MV-4-11 (cell line): ENCODE measurements around the gene MSLN.

Experiments
- DNase-seq: peaks from one replicate; lab custom pipeline; 2025; lab: John Stamatoyannopoulos, UW

MSLN gene

DNA sequence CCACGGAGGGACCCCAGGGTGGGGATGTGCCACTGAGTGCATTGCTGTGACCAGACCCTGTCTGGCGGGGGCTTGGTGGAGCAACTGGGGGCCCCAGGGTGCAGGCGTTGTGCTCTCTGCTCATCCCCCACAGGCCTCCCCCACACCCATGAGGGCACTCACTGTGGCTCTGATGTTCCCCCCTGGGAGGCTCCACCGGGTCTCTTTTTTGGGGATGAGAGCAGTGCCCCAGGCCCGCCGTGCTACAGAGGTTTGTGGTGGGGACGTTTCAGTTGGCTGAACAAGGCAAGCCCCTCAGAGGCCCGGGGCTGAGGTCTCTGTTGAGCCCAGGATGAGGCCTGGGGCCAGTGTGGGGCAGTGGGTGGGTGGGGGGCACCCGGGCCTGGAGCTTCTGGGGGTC, 36.8 kb upstream of the MSLN start:
- DNase-seq: no peak

DNA sequence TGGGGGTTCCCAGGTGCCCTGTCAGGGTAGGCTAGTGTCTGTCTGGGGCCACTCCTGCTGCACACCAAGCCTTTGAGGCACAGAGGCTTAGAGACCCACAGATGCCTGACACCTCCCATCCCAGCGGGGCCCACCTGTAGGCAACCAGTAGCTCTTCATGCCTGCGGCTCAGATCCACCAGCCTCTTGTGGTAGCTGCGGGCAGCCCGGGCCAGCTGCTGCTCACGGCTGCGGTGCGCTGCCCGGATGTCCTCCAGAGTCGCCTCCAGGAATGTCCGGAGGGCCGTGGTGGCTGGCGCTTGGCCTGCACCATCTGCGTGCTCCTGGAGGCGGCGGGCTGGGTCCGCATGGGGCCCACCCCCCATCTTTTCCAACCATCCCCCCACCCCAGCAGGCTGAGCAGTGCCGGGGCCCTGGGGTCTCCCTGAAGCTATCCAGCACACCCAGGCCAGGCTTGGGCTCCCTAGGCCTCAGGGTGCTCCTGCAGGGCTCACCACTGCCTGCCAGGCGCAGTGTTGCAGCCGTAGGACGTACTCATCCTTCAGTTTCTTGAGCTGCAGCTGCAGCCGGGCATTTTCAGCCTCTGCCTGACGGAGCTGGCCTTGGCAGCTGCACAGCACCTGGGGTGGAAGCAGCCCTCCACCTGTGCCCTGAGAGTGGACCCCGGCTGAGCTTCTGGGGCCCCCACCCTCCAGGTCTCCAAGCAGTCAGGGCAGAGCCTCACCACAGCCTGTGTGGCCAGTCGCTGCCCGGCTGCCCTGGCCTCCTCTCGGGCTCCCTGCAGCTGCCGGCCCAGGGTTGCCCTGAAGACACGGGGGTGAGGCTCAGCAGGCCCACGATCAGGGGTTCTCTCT, 36.1 kb upstream of the MSLN start:
- no peak for DNase-seq

DNA sequence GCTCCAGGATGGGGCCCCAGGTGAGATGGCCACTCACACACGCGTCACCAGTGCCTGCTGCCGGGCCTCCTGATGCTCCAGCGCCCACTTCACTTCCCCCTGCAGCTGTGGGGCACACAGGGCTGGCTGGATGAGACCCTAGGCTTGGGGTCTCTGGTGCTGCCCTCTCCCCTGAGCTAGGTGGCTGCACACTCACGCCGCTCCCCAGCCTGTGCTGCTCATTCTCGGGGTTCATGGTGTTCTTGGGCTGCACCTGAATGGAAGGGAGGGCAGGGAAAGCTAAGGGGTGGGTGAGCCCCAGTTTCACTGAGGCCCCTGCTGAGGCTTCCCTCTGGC, 35.5 kb upstream of the MSLN start:
- no peak for DNase-seq

DNA sequence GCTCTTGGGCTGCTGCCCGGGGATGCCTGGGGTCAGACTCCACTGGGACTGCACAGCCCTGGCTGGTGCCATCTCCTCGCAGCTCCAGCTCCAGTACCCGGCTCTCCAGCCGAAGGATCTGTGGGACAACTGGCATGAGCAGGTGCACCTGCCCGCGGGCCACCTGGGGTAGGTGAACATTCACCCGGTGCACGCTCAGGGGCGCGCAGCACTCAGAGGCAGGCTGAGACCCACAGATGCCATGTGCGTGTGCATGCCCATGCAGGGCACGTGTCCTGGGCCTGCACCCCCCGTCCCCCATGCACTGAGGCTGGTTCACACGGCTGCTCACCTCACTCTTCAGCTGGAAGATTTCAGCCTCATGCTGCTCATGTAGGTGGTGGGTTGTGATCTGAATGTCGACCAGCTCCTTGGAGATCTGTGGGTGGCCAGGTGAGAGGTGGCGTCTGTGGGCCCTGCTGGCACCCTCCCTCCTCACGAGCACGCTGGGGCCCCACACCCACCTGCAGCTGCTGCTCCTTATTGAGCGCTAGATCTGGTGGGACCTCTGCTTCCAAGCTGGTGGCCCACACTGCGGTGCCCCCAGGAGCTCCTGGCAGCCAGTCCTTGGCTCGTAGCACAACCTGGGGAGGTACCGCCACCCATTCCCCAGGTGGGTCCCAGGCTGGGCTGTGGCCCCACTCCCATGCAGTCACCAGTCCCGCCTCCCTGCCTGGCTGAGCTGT, 34.9 kb upstream of the MSLN start:
- DNase-seq: no peak

DNA sequence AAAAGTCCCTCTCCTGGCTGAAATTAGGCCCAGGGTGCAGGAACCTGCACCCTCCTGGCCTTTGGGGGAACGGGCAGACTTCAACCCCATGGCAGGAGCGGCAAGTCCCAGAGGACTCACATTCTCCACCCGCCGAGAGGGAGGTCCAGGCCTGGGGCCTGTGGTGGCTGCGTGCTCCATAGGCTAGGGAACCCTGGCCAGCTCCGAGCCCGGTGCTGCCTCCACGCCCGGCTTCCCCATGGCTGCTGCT, 34.4 kb upstream of the MSLN start:
- DNase-seq: no peak

DNA sequence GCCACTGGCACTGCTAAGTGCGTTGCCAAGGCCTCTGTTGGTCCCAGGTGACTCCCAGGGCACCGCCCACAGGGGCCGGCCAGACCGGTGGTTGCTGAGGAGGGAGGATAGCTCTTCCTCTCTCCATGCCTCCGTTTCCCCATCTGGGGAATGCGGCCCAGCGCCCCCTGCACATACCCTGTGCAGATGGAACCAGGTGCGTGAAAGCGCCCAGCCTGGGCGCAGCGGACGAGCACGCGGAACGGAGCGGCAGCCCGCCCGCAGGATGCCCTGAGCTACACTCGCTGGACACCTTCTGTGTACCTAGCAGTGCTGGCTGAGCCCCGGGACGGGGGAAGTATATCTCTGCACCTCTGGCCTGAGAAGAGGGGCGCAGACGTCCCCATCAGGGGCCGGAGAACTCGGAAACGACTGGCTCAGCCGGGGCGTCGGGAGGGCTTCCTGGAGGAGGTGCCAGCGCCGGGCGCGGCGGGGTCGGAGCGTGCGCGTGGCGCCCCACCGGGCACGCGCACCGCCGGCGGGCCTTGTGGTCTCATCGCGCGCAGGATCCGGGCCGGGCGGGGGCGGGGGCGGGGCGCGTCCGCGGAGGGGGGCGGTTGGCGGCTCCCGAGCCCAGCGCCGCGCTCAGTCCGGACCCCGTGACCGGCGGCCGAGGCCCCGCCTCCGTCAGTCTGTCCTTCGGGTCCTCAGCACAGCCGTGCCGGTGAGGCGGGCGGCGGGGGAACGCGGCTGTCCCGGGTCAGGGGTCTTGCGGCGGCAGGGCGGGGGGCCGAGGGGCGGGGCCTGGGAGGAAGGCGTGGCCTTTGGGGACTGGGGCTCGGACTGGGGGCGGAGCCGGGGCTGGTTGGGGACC, 33.9 kb upstream of the MSLN start, which contains the start of the genes CCDC78 and HAGHL:
TSS of gene CCDC78 (minus strand) at position 6 of the 853 bp plus-strand sequence. CDS start 76 bp downstream, outside the sequence.
TSS of gene HAGHL (plus strand) at position 669 of the 853 bp plus-strand sequence. CDS start 404 bp downstream, outside the sequence.
- DNase-seq: peak; percentile 79

DNA sequence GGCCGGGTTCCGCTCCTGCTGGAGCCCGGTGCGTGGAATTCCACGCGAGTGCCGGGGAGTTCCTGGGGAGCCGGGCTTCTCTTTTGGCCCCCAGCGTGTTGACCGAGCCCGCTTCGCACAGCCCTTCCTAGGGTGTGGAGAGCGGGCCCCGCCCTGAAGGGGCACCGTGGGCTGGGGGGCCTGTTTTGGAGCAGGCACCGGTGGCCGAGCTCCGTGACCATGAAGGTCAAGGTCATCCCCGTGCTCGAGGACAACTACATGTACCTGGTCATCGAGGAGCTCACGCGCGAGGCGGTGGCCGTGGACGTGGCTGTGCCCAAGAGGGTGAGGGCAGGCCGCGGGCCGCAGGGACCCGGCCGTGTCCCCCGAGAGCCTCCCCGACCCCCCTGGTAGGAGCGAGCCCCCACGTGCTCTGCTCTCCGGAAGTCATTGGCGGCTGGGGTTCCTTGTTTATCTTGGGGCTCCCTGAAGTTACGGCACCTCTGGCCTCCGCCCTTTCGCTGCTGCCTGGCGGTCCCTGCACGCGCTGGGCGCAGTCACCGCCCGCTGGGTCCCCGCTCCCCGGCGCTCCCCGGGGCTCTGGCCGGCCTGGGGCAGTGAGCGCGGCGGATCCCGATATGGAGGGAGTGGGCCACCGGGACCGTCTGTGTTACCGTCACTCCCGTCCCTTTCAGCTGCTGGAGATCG, 33.1 kb upstream of the MSLN start:
- peak; percentile 6 for DNase-seq

DNA sequence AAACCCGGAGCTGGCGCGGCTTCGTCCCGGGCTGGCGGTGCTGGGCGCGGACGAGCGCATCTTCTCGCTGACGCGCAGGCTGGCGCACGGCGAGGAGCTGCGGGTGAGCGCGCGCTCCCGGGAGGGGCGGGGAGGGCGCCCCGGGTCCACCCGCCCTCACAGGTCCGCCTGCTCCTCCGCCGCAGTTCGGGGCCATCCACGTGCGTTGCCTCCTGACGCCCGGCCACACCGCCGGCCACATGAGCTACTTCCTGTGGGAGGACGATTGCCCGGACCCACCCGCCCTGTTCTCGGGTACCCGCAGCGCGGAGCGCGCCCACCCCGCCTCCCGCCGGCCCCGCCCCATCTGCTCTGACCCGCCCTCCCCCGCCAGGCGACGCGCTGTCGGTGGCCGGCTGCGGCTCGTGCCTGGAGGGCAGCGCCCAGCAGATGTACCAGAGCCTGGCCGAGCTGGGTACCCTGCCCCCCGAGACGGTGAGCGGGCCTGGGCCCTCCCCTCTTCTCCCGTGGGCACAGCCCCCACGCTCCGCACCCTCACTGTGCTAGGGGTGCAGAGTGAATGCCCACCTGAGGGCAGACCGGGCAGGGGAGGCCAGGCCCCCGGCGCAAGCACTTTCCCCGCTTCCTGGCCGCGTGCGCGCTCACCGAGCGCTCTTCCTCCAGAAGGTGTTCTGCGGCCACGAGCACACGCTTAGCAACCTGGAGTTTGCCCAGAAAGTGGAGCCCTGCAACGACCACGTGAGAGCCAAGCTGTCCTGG, 32.2 kb upstream of the MSLN start:
- peak; percentile 84 for DNase-seq

DNA sequence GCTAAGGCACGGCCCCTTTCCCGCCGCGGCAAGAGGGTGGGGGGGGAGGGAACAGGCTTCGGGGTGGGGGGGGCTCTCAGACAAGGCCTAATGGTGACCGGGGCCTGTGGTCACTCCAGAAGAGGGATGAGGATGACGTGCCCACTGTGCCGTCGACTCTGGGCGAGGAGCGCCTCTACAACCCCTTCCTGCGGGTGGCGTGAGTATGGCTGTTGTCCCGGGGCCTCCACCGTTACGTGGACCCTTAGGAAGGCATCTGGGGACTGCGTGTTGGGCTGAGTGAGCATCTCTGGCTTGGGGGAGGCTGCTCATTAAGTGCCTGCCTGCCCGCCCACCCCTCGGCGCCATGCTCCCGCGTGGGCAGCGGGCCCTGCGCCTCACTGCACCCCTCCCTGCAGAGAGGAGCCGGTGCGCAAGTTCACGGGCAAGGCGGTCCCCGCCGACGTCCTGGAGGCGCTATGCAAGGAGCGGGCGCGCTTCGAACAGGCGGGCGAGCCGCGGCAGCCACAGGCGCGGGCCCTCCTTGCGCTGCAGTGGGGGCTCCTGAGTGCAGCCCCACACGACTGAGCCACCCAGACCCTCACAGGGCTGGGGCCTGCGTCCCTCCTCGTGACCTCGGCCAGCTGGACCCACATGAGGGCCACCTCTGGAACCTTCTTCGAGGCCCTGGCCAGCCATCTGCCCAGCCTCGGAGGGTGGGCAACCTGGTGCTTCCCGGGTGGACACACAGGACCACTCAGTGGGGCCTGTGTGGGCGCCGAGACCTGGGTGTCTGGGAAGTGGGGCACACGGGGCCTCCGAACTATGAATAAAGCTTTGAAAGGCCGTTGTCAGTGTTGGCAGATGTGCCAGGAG, 31.4 kb upstream of the MSLN start:
- no peak for DNase-seq

DNA sequence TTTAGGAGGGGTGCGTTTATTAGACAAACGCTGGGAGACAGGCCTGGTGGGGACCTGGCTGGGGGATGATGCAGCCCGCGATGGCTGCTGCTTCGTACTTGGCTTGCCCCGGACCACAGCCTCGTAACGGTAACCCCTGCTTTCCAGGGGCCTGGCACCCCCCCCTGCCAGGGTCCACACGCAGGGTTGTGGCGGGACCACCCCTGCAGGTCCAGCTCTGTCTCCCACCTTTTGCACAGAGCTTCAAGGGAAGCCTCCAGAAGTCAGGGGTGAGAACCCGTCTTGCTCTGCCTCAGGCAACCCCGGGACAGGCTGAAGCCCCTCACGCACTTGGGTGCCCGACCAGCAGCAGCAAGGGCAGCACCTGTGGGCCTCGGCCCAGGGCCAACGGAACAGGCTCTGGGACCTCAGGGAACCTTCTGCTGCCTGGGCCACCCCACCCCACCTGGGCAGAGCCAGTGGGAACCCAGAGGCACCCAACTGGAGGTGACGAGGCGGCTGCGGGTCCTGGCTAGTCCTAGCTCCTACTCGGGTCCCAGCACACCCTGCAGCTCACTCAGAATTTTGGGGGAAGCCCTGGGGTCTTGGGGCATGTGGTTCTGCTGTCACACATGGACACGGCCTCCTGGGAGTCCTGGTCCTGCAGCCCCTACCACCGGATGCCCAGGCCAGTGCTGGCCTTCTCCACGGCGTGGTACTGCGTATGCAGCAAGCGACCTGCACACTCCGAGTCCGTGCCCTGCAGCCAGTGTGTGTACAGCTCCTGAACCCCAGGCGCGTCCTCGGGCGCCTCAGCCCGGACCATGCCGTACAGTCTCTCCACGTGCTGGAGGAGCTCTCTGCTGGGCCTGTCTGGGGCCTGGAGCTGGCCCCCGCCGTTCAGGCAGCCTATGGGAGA, 30.5 kb upstream of the MSLN start:
- DNase-seq: no peak

DNA sequence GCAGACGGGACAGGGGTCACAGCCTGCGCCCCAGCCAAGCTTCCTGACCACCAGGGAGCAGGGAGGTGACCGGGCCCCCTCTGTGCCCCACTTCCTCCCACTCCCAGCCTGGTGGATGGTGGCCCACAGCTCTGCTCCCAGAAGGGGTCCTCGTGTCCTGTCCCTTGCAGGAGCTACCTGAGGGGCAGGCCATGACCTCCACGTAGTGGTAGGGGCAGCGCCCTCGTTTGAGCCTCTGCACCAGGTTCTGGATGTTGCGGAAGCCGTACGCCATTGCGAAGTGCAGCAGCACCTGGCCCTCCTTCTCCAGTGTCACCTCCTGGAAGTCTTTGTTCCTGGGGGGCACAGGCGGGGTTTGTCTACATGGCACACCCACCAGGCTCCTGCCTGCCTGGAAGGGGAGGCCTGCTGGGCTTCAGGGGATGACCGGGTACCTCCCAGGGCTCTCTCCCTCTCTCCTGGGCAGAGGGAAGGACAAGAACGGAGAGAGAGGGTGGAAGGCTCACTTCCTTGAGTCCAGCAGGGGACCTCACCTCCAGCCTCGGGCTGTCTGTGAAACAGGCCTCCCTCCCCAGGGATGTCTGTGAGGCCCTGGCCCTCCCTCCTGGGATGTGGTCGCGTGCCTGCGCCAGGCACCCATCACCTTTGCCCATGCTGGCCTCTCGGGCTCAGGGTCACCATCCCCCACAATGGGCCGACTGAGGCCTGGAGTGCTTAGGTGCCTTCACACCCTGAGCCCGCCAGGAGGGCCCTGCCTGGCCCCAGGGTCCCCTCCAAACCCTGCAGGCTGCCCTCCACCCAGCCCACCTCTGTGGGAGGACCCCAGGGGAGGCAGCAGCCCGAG, 29.6 kb upstream of the MSLN start:
- no peak for DNase-seq

DNA sequence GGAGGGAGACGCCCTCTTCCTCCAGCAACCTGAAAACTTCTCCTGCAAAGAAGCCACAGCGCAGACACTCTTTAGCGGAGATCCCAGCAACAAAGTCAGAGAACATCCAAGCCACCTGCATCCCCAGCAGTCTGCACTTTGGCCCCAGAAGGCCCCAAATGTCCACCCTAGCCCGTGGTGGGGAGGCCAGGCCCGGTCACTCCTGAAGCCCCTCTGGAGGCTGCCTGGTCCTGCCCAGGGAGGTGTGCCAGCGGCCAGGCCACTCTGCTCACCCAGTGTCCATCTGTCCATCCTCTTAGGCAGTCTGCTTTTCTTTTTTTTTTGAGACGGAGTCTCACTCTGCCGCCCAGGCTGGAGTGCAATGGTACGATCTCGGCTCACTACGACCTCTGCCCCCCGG, 28.2 kb upstream of the MSLN start:
- no peak for DNase-seq

DNA sequence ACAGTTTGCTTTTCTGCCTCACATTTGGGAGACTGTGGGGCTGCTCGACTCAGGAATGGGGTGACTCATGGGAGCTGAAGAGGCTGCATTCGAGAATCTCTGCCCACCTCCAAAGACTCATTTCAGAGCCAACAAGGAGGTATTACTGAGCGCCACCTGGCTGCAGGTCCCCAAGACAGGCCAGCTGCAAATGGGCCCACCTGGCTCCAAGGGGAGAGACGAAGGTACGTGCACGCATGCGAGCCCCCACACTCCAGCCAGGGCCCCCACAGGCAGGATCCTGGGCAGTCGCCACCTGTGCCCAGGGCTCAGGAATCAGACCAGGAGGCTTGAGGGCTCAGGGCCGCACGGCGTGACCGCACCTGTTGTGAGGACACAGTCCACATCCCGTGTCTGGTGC, 27.6 kb upstream of the MSLN start:
- DNase-seq: no peak

DNA sequence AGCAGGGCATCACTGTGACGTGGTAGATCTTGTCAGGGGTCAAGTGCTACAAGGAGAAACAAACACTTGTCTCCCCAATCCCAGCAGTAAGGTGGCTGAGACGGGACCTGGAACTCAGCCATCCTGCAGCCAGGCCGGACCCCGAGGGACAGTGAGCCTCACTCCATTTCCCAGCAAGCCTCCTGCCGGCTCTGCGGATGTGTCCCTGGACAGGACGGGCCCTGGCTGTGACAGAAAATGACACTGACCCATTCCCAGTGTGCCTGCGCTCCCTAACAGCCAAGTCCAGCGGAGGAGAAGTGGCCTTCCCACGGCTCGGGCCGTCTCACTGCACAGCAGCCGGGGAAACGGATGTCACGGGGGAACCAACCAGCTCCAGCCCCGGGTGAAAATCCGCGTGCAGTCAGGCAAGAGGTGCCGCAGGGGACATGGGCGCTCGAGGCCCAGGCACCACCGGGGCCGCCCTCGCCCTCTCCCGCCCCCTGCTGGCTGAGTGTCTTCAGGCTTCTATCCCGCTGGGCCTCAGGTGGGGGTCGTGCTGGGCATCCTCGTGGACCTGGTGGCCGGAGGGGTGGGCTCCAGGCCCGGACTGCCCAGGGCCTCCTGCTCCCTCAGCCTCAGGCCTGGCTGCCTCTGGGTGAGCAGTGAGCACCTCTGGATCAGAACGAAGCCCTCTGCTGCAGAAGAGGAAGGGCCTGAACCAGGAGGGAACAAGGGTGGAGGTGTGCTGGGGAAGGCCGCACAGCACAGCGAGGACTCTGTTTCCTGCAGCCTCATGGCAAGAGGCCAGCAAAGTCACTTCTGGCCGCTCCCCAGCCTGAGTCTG, 26.9 kb upstream of the MSLN start:
- DNase-seq: no peak

DNA sequence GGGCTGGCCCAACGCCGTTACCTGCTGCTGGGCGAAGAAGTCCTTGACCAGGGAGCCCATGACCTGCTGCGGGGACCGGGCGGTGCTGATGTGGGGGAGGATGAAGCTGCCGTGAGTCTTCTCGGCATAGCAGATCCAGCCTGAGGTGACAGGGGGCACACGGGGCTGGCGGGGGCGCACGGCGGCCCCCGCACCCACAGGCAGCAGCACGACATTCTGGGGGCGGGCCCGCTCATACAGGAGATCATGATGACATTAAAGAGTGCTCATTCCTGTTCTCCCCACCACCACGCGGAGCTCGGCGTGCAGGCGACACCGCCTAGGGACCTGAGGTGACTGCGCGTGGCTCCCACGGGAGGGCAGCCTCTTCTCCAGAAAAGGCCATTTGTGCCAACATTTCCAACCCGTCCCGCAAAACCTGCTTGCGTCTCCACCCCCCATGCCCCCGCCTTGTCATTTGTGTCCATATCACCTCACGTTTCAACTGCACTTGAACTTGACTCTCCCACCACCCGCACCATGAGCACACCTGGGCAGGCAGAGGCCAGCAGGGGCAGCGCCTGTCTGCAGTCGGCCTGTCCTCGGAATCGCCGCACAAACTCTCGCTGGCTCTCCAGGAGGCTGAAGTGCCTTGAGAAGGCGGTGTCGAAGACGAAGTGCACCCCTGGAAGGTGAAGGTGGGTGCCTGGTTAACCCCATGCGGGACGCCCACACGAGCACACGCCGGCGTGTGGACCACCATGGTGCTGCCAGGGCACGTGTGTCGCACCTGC, 26.1 kb upstream of the MSLN start:
- no peak for DNase-seq

DNA sequence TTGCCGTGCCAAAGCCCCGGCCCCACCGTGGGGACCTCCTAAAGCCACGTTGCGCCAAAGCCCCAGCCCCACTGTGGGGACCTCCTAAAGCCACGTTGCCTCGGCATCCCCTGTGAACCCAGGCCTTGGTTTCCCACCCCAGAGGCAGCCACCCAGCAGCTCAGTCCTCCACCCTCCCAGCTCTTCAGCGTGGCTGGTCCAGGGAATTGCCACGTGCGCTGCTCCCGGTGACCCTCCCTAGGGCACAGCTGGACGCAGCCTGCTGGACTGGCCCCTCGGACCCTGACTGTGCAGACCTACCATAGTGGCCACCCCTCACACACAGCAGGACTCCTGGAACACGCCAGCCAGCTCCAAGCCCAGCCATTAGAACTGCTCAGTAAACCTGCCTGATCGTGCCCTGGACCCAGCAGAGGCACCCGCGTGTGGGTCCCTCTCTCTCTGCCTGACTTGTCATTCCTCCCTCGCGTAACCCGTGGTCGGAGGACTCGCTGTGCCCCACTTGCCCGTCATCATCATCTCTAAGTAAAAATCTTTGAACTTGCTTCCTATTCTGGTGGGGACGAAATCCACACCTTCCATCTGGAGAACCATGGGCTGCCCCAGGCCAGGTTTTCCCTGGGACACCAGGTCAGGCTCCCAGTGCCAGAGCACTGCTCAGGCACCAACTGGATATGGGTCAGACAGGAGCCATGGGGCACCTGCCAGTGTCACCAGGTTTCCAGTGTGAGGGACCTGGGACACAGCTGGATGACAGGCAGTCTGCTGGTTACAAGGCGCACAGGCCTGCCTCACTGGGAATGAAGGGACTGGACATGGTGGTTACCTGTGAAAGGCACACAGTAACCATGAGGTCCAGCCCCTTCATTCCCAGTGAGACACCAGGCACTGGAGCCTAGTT, 25.3 kb upstream of the MSLN start:
- no peak for DNase-seq
